GM19452 (cell line): ENCODE results near the gene C20orf141.
"Not testable (repeated sequence)": the region's sequence is repeated elsewhere in the genome, so short reads cannot be mapped to it uniquely, and the experiment has no call there.

Experiments
- ATAC-seq: cut with Tn5 transposase; IDR thresholded peaks from one replicate; pipeline ENCODE4 v1.9.1; 2021; ENCODE audit not compliant: unreplicated experiment

C20orf141 gene

GRCh38 chr20:2814587-2815051, at the start of gene C20orf141:
C20orf141 (plus strand) TSS chr20:2814987; CDS start chr20:2815185, 198 bp downstream.
- ATAC-seq: no peak

- no peak for ATAC-seq
Measured at GRCh38 chr20:2767768-2768631, 46.8 kb upstream of the C20orf141 start.

GRCh38 chr20:2768632-2769015, 46.2 kb upstream of the C20orf141 start:
- ATAC-seq: no peak

GRCh38 chr20:2770091-2770490, 44.7 kb upstream of the C20orf141 start:
- ATAC-seq: not testable (repeated sequence)

GRCh38 chr20:2771631-2772080, 43.1 kb upstream of the C20orf141 start:
- ATAC-seq: no peak

GRCh38 chr20:2773812-2774211, 41.0 kb upstream of the C20orf141 start:
- no peak for ATAC-seq

GRCh38 chr20:2775139-2775538, 39.6 kb upstream of the C20orf141 start:
- no peak for ATAC-seq

GRCh38 chr20:2778602-2779321, 36.0 kb upstream of the C20orf141 start:
- no peak for ATAC-seq

- no peak for ATAC-seq
Measured at GRCh38 chr20:2780948-2781347, 33.8 kb upstream of the C20orf141 start.

- ATAC-seq: no peak
Measured at GRCh38 chr20:2783908-2784566, 30.8 kb upstream of the C20orf141 start.

GRCh38 chr20:2793471-2793870, 21.3 kb upstream of the C20orf141 start:
- ATAC-seq: no peak

- ATAC-seq: no peak
Measured at GRCh38 chr20:2794202-2794748, 20.5 kb upstream of the C20orf141 start.

- ATAC-seq: no peak
Measured at GRCh38 chr20:2794866-2795447, 19.8 kb upstream of the C20orf141 start.

- no peak for ATAC-seq
Measured at GRCh38 chr20:2795451-2795850, 19.3 kb upstream of the C20orf141 start.

GRCh38 chr20:2796011-2796660, 18.7 kb upstream of the C20orf141 start:
- ATAC-seq: no peak

GRCh38 chr20:2797136-2797983, 17.4 kb upstream of the C20orf141 start:
- no peak for ATAC-seq

GRCh38 chr20:2798095-2798805, 16.5 kb upstream of the C20orf141 start:
- ATAC-seq: no peak

GRCh38 chr20:2798814-2799213, 16.0 kb upstream of the C20orf141 start:
- no peak for ATAC-seq

- no peak for ATAC-seq
Measured at GRCh38 chr20:2799271-2799670, 15.5 kb upstream of the C20orf141 start.
